Left ventricle myocardium inferior (tissue), 1 donor: ENCODE results near the gene LDLRAD3. TPM values are rescaled to one million over a fixed set of nuclear protein-coding genes. Genes with fewer than 3 reads are reported as not detected.
A peak's percentile ranks its signal among the peaks of the same experiment; 100 is the strongest.

Source experiments
- DNase-seq: peaks from one replicate; pipeline ENCODE4 v3.0.0-alpha.2; 2020
- H3K27ac ChIP-seq: fragments of 200-600 bp; replicated peaks from 2 replicates; pipeline ENCODE4 v1.8.0; 2021
- H3K27me3 ChIP-seq: fragments of 200-600 bp; 2 replicates; pipeline ENCODE4 v1.8.0; 2021; ENCODE audit warnings: low read depth
- H3K36me3 ChIP-seq: fragments of 200-600 bp; 2 replicates; pipeline ENCODE4 v1.8.0; 2021
- H3K4me1 ChIP-seq: fragments of 200-600 bp; 2 replicates; pipeline ENCODE4 v1.8.0; 2021
- H3K4me3 ChIP-seq: fragments of 200-600 bp; 2 replicates; pipeline ENCODE4 v1.8.0; 2021; ENCODE audit warnings: mild to moderate bottlenecking, moderate library complexity
- H3K9me3 ChIP-seq: fragments of 200-600 bp; replicated peaks from 2 replicates; pipeline ENCODE4 v1.8.0; 2021
- CTCF ChIP-seq: fragments of 200-600 bp; IDR thresholded peaks from 2 replicates; pipeline ENCODE4 v1.8.0; 2021; ENCODE audit warnings: antibody characterized with exemption, mild to moderate bottlenecking, borderline replicate concordance
- intact Hi-C: fragments of 100-400 bp; cut with micrococcal nuclease; formaldehyde crosslinking; loops from one replicate; pipeline ENCODE4 v1.11.0; 2022
- total RNA-seq: library from RNA; stranded (reverse); fragmentation: NEBNext Ultra II Directional; extraction: Animal tissue kit (Norgen Biotek cat#: 25700); gene quantifications from one replicate; pipeline ENCODE4 v1.2.1, GENCODE V29; 2021
- donor health status: DM: no; HTN: yes; CAD: no; lungs with severe emphysema.

LDLRAD3 gene
- total RNA-seq, 1 donor from 2014 or later, result 1.0 TPM

GRCh38 chr11:35919244-35919643 is 24.6 kb upstream of the LDLRAD3 start:
- H3K4me3 ChIP-seq, result no peak overlapping the region
- no peak for DNase-seq
- H3K36me3 ChIP-seq, result no peaks in the 10 kb centered on the region
- H3K4me1 ChIP-seq, result no peaks in the 10 kb centered on the region
- H3K27ac ChIP-seq, result no peak overlapping the region
- H3K9me3 ChIP-seq, result no peaks in the 10 kb centered on the region
- intact Hi-C loops, result no loop called here
- H3K27me3 ChIP-seq, result peaks cover 29% of the 10 kb centered on the region
- TF ChIP-seq CTCF, result no peak

DNA sequence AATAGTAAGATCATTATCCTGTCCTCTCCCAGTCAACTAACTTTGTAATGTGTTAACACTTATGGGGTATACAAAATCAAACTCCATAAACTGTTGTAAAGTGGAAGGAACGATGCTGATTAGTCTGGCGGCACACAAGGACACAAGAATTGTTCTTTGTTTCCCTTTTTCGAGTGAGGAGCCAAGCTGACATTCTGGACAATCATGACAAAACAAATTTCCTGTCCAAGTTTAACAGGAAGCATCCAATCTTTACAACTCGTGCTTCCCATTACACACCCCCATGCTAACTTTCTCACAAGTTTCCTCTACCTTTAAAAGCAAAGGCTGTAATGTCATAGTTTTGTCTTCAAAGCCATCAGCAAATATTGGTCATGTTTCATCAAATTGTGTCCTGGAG is 20.4 kb upstream of the LDLRAD3 start:
- H3K27me3 ChIP-seq, result peaks cover 37% of the 10 kb centered on the region
- intact Hi-C loops, result no loop called here
- DNase-seq, result no peak
- no peak for TF ChIP-seq CTCF
- no peaks in the 10 kb centered on the region for H3K4me1 ChIP-seq
- no peak overlapping the region for H3K4me3 ChIP-seq
- no peaks in the 10 kb centered on the region for H3K36me3 ChIP-seq
- no peaks in the 10 kb centered on the region for H3K9me3 ChIP-seq
- H3K27ac ChIP-seq, result no peak overlapping the region

GRCh38 chr11:35924811-35925210 is 19.1 kb upstream of the LDLRAD3 start:
- H3K4me1 ChIP-seq, result no peaks in the 10 kb centered on the region
- H3K27me3 ChIP-seq, result peaks cover 32% of the 10 kb centered on the region
- no peaks in the 10 kb centered on the region for H3K36me3 ChIP-seq
- H3K9me3 ChIP-seq, result no peaks in the 10 kb centered on the region
- TF ChIP-seq CTCF, result no peak
- no peak overlapping the region for H3K27ac ChIP-seq
- intact Hi-C loops, result no loop called here
- no peak for DNase-seq
- no peak overlapping the region for H3K4me3 ChIP-seq

GRCh38 chr11:35927104-35927503 is 16.8 kb upstream of the LDLRAD3 start:
- TF ChIP-seq CTCF, result no peak
- Histone ChIP-seq H3K4me1 (no peaks in the 10 kb centered on the region), H3K9me3 (peaks cover 4% of the 10 kb centered on the region), H3K4me3 (no peak overlapping the region), H3K36me3 (no peaks in the 10 kb centered on the region), H3K27me3 (peaks cover 28% of the 10 kb centered on the region), H3K27ac (no peak overlapping the region)
- DNase-seq, result no peak
- intact Hi-C loops, result no loop called here

GRCh38 chr11:35927682-35928081 is 16.2 kb upstream of the LDLRAD3 start:
- no peak overlapping the region for H3K27ac ChIP-seq
- TF ChIP-seq CTCF, result no peak
- intact Hi-C loops, result no loop called here

More at GRCh38 chr11:35927682-35928081, 16.2 kb upstream of the LDLRAD3 start:
- peak; percentile 29 for DNase-seq
- Histone ChIP-seq H3K9me3 (peaks cover 10% of the 10 kb centered on the region), H3K4me1 (no peaks in the 10 kb centered on the region), H3K36me3 (no peaks in the 10 kb centered on the region), H3K4me3 (no peak overlapping the region), H3K27me3 (peaks cover 28% of the 10 kb centered on the region)
